Tibial artery (tissue), 4 donors: ENCODE results near the gene CEP41.

Source experiments
- DNase-seq, 2 donors: peaks; one replicate each; pipeline ENCODE4 v3.0.0-alpha.2; 2019
- H3K27ac ChIP-seq, 2 donors: fragments of 200-600 bp; sonication (generic) in 1 of 2; 1 replicate in 1 of 2; 2 replicates in 1 of 2; pipeline ENCODE4 v1.5.1; 2018 to 2019; ENCODE audit warnings: mild to moderate bottlenecking in 1 of 2
- H3K27me3 ChIP-seq, 2 donors: fragments of 200-600 bp; sonication (generic) in 1 of 2; one replicate each; pipeline versions ENCODE4 v1.5.1 to v1.6.0; 2016 to 2019
- H3K36me3 ChIP-seq, 3 donors: fragments of 200-600 bp; sonication (generic) in 2 of 3; one replicate each; pipeline ENCODE4 v1.5.1; 2016 to 2019; ENCODE audit warnings: mild to moderate bottlenecking in 2 of 3
- H3K4me1 ChIP-seq, 4 donors: fragments of 200-600 bp; sonication (generic) in 2 of 4; 1 replicate in 3 of 4; 2 replicates in 1 of 4; pipeline ENCODE4 v1.5.1; 2016 to 2019
- H3K4me3 ChIP-seq, 2 donors: fragments of 200-600 bp; sonication (generic) in 1 of 2; 1 replicate in 1 of 2; 2 replicates in 1 of 2; pipeline ENCODE4 v1.5.1; 2018 to 2019; ENCODE audit warnings: mild to moderate bottlenecking in 2 of 2
- H3K9me3 ChIP-seq, 3 donors: fragments of 200-600 bp; sonication (generic) in 1 of 3; one replicate each; pipeline ENCODE4 v1.5.1; 2016 to 2019
- intact Hi-C: fragments of 100-400 bp; cut with DNase I; formaldehyde crosslinking; loops from one replicate; pipeline ENCODE4 v1.15.0; 2023; ENCODE audit warnings: low total_unique reads
- TF ChIP-seq, protein P1 (sequence below), 2 experiments: fragments of 200-600 bp in 1 of 2; fragments of 450-650 bp in 1 of 2; IDR thresholded peaks; one replicate each; pipeline ENCODE4 v1.5.1; 2017 to 2019; ENCODE audit warnings: antibody characterized with exemption in 2 of 2, mild to moderate bottlenecking in 1 of 2, moderate library complexity in 1 of 2

Gene CEP41

DNA sequence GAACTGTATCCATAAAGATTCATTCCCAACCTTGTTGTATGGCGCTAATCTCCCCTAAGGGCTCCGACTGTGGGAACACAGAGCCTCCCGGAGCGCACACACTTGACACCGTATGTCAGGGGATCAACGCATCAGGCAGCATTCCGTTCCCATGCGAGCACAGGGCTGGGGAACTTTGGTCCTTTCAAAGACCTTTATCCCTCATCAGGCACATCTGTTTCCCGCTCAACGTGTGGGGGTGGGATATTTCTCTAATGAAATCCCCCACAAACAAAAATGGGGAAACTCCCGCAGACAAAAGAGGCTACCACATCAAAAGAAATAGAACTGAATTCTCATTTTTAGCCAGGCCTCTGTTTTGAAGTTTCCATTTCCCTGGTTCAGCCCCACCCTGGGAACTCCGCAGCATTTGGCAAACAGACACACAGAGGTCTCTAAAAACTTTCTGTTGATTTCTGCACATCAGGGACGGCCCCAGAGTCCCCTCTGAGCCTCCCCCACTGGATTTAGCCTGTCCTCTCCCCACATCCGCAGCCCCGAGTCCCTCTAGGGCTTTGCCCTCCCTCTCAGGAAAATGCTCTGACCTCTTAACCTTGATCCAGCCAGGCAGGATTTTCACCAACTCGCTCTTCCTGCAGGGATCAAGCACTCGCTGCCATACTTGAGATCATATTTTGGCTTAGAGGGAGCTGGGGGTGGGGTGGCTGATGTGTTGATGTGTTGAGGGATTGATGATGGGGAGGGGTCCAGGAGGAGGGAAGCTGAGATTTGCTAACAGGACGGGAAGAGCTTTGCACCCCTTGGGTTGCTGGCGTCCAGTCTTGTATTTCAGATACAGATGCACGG, 89.6 kb downstream of the CEP41 start:
- Histone ChIP-seq H3K27ac (peak overlapping the region; percentile 1 to 67), H3K36me3 (no peaks in the 10 kb centered on the region), H3K9me3 (no peaks in the 10 kb centered on the region), H3K4me3 (no peak overlapping the region), H3K27me3 (no peaks in the 10 kb centered on the region), H3K4me1 (peaks cover 0 to 42% (median 26%) of the 10 kb centered on the region in 4 donors)
- no peak for DNase-seq
- intact Hi-C loops: loop anchor here (5.0 kb wide), 1 partner anchor 149 kb away; no protein-coding TSS in a partner anchor
- TF ChIP-seq, protein P1, sequence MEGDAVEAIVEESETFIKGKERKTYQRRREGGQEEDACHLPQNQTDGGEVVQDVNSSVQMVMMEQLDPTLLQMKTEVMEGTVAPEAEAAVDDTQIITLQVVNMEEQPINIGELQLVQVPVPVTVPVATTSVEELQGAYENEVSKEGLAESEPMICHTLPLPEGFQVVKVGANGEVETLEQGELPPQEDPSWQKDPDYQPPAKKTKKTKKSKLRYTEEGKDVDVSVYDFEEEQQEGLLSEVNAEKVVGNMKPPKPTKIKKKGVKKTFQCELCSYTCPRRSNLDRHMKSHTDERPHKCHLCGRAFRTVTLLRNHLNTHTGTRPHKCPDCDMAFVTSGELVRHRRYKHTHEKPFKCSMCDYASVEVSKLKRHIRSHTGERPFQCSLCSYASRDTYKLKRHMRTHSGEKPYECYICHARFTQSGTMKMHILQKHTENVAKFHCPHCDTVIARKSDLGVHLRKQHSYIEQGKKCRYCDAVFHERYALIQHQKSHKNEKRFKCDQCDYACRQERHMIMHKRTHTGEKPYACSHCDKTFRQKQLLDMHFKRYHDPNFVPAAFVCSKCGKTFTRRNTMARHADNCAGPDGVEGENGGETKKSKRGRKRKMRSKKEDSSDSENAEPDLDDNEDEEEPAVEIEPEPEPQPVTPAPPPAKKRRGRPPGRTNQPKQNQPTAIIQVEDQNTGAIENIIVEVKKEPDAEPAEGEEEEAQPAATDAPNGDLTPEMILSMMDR (IDR thresholded peaks at IDR 0.05): no peak

DNA sequence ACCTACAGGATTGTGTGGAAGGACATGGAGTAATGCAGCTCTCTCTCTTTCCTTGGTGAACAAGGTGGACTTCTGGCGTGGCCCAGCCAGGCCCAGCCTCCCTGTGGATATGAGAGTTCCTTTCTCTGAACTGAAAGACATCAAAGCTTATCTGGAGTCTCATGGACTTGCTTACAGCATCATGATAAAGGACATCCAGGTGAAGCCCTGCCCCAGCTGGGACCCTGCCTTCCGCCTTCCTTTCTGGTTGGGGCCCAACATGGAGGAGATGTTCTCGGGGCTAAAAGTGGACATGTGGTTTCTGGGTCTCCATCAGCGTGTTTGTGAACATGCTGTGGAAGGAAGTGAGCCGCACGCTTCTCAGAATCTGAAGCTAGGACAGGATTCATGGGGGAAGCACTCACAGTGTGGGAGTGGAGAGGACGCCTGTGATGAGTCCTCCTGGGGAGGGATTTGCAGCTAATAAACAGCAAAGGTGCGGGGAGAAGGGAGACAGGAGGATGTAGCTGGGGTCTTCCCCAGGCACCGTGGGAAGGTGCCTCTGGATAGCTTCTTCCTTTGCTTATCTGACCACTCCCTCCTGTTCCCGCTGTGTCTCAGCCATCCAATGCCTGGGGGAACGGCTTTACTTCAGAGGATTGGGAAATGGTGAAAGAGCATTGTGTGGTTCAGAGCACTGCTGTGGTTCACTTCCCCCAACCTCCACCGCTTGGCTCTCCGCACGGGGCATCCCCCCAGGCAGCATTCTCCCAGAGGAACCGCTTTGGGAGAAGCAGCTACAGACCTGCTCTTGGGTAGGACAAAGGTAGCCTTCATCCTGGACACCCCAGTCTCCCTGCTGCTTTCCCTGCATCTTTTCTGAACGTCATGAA, 90.7 kb downstream of the CEP41 start:
- H3K9me3 ChIP-seq: no peaks in the 10 kb centered on the region
- no peak overlapping the region for H3K4me3 ChIP-seq
- no peak for DNase-seq
- H3K27me3 ChIP-seq: no peaks in the 10 kb centered on the region
- no peak overlapping the region for H3K27ac ChIP-seq
- no peaks in the 10 kb centered on the region for H3K36me3 ChIP-seq
- peaks cover 0 to 33% (median 23%) of the 10 kb centered on the region in 4 donors for H3K4me1 ChIP-seq
- intact Hi-C loops: loop anchor here (5.0 kb wide), 1 partner anchor 148 kb away; no protein-coding TSS in a partner anchor
- TF ChIP-seq, protein P1 (IDR thresholded peaks at IDR 0.05): no peak

- Histone ChIP-seq H3K4me1 (peaks cover 0 to 17% (median 9%) of the 10 kb centered on the region in 4 donors), H3K27ac (no peak overlapping the region), H3K4me3 (no peak overlapping the region), H3K9me3 (no peaks in the 10 kb centered on the region), H3K36me3 (no peaks in the 10 kb centered on the region), H3K27me3 (no peaks in the 10 kb centered on the region)
- DNase-seq: no peak
- intact Hi-C loops: no loop called here
- TF ChIP-seq, protein P1 (IDR thresholded peaks at IDR 0.05): no peak
Measured at GRCh38 chr7:130346941-130347340, 93.9 kb downstream of the CEP41 start.

DNA sequence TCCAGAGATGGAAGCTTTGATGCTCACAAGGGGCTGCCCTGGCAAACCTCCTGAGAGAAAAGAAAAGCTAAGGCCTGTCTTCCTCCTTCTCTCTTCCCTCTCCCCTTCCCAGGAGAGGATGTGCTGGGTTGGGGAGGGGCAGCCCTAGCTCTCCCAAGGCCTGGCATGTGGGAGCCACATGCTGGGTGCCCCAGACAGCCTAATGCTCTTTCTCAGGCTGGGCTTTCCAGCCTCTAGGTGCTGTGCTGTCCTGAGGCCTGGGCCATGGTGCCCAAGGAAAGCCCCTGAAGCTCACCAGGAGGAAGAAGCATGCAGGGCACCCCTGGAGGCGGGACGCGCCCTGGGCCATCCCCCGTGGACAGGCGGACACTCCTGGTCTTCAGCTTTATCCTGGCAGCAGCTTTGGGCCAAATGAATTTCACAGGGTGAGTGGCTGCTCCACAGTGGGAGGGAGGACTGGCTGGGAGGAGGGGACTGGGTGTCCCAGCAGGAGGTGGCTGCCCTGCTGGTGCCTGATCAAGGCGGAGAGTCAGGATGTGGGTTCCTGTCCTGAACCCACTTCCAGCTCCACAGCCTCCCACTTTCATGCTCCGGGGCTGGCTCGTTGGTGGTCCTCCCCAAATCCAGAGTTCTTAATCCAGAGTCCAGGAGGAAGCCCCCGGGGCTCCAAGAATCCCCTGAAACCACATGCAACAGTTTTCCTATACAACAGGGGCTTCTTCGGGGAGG, 94.5 kb downstream of the CEP41 start:
- Histone ChIP-seq H3K4me1 (peaks cover 0 to 11% (median 4%) of the 10 kb centered on the region in 4 donors), H3K27me3 (no peaks in the 10 kb centered on the region), H3K27ac (no peak overlapping the region), H3K4me3 (no peak overlapping the region), H3K36me3 (no peaks in the 10 kb centered on the region), H3K9me3 (no peaks in the 10 kb centered on the region)
- no peak for DNase-seq
- intact Hi-C loops: no loop called here
- TF ChIP-seq, protein P1 (IDR thresholded peaks at IDR 0.05): no peak

DNA sequence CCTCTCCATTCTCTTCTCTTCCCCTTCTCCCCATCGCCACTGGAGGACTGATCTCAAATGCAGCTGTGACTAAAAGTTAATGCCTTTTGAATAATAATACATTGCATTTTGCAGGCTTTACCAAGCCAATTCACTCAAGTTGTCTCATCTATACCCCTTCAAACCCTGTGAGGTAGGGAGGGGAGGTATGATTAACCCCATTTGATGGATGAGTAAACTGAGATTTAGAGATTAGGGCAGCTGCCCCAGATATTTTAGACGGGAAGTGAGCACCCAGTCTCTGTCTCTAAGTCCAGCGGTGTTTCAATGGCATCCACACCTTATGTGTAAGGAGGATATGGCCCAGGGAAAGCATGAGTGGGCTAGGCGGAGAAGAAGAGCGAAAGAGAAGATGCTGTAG, 95.1 kb downstream of the CEP41 start:
- H3K9me3 ChIP-seq: no peaks in the 10 kb centered on the region
- no peaks in the 10 kb centered on the region for H3K36me3 ChIP-seq
- H3K27ac ChIP-seq: no peak overlapping the region
- no peaks in the 10 kb centered on the region for H3K27me3 ChIP-seq
- no peak overlapping the region for H3K4me3 ChIP-seq
- TF ChIP-seq, protein P1 (IDR thresholded peaks at IDR 0.05): no peak
- no peak for DNase-seq
- intact Hi-C loops: no loop called here
- H3K4me1 ChIP-seq: peaks cover 0 to 5% (median under 1%) of the 10 kb centered on the region in 4 donors
